HFF-Myc (cell line): ENCODE results near the gene CAMTA1.

ENCODE experiments used
- DNase-seq: peaks from one replicate; pipeline ENCODE4 v3.0.0-alpha.2; 2011; ENCODE audit warnings: low read depth; ENCODE audit errors: extremely low read depth
- H3K4me3 ChIP-seq: replicated peaks from 2 replicates; pipeline ENCODE4 v1.5.1; 2011; ENCODE audit warnings: low read depth, mild to moderate bottlenecking, control low read depth, low read length
- TF ChIP-seq, protein P1 (sequence below): IDR thresholded peaks from 2 replicates; pipeline ENCODE4 v1.5.1; 2012; ENCODE audit warnings: mild to moderate bottlenecking, low read depth, low read length, control low read depth; ENCODE audit errors: missing control alignments

Gene CAMTA1

GRCh38 chr1:7491818-7492173 is 706.5 kb downstream of the CAMTA1 start:
- TF ChIP-seq, protein P1, sequence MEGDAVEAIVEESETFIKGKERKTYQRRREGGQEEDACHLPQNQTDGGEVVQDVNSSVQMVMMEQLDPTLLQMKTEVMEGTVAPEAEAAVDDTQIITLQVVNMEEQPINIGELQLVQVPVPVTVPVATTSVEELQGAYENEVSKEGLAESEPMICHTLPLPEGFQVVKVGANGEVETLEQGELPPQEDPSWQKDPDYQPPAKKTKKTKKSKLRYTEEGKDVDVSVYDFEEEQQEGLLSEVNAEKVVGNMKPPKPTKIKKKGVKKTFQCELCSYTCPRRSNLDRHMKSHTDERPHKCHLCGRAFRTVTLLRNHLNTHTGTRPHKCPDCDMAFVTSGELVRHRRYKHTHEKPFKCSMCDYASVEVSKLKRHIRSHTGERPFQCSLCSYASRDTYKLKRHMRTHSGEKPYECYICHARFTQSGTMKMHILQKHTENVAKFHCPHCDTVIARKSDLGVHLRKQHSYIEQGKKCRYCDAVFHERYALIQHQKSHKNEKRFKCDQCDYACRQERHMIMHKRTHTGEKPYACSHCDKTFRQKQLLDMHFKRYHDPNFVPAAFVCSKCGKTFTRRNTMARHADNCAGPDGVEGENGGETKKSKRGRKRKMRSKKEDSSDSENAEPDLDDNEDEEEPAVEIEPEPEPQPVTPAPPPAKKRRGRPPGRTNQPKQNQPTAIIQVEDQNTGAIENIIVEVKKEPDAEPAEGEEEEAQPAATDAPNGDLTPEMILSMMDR: no peak
- H3K4me3 ChIP-seq: no peak overlapping the region
- DNase-seq: no peak

DNA sequence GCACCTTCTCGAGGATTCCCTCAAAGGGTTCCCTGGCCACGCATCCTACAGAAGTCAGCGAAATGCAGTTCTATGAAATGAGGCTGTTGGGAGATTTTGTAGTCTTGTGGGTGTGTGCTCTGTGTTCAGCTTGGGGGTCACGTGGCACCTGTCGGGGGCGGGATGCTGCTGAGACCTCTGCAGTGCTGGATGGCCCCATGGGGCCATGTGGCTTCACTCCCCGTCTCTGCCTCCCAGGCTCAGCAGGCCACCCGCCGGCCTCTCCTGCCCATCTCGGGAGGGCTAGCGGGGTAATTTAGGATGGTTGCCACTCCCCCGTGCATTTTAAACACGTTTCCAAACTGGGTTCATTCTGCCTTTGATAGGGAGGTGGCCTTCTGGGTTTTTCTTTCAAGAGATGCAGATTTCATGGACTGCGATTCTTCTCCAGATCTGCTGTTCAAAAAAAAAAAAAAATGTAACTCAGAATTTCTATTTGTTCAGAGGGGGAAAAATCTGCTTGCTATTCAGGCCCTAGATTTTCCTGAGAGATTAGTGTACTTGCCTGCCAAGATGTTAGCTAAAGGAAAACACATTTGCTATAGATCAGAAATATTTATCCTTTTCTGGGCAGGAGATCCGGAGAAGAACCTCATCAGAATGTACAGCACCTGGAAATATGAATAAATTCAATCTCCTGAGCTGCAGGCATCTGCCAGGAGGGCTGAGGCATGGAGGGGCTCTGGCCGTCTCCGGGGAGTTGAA is 708.6 kb downstream of the CAMTA1 start:
- TF ChIP-seq, protein P1: no peak
- no peak for DNase-seq
- no peak overlapping the region for H3K4me3 ChIP-seq

DNA sequence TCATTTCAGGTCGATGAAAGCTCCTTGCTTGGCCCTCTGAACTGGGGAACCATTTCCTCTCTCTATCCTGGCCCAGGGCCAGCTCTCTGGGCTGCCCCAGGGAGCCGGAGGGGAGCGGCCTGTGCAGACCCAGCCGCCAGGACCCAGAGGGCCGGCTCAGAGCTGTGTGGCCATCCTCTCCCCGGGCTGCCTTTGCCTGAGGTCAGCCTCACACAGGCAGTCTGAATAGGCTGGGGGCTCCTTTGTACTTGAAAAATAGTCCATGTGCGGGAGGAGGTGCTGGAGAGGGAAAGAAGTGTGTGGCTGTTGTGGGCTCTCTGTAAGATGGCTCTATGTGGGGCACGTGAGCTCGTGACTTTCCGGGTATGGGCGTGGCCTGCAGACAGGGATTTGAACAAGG is 710.7 kb downstream of the CAMTA1 start:
- H3K4me3 ChIP-seq: no peak overlapping the region
- TF ChIP-seq, protein P1: no peak
- no peak for DNase-seq

GRCh38 chr1:7497107-7497637 is 711.9 kb downstream of the CAMTA1 start:
- TF ChIP-seq, protein P1: no peak
- no peak for DNase-seq

DNA sequence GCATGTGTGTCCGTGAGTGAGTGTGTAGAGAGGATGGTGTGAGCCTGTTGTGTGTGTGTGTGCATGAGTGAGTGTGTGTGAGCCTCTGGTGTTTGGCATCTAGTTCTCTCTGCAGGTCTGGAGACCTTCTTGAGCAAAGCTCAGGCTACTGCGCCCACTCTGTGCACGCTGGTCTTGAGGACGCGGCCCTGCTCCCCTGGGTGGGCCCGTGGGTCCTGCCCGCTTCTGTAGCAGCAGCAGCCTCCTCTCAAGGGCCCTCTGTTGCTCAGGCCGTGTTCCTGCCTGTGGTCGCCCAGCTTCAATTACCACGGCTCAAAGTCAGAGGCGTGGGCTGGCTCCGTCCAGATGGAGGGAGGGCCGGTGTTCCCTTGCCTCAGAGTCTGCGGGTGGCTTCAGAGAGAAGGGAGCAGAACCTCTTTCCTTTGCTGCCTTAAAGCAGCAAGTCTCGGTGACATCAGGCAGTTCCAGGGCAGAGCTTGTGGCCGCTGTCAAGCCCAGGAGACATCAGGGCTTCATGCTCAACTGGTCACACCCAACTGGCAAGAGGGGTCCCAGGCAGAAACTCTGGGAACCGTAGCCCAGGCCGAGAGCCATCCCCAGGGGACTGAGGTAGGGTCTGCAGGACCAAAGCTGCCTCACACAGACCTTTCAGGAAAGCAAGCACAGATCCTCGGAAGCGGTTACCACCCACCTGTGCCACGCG is 715.3 kb downstream of the CAMTA1 start:
- no peak for DNase-seq
- H3K4me3 ChIP-seq: no peak overlapping the region
- TF ChIP-seq, protein P1: no peak

More at GRCh38 chr1:7497107-7497637, 711.9 kb downstream of the CAMTA1 start:
- no peak overlapping the region for H3K4me3 ChIP-seq

DNA sequence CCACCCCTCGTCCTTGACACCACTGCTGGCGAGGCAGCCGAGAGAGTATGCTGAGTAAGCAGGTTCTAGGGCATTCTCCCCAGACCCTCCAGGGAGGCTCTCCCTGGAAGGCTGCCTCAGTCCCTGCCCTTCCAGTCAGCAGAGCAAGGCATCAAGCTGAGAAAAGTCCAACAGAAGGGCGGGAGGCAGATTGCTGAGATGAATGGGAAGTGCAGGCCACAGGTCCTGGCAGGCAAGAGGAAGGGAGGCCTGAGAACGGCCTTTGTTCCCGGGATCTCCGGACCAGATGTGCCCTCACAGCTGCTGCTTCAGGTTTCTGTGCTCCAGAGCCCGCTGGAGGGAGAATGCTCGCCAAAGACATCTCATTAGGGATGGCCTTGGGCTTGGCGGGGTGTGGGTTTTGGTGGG is 715.8 kb downstream of the CAMTA1 start:
- TF ChIP-seq, protein P1: no peak
- H3K4me3 ChIP-seq: no peak overlapping the region
- no peak for DNase-seq
